ENCODE measurements around the gene KCNQ2.
"Not testable (repeated sequence)": the region's sequence is repeated elsewhere in the genome, so short reads cannot be mapped to it uniquely, and the experiment has no call there.

The KCNQ2 gene

GRCh38 chr20:63380346-63380870 lies 92.0 kb downstream of the KCNQ2 start:
- no peak for DNase-seq

GRCh38 chr20:63379872-63380271 lies 92.6 kb downstream of the KCNQ2 start:
- not testable (repeated sequence) for DNase-seq

- DNase-seq, result no peak
Measured at GRCh38 chr20:63379296-63379695, 93.2 kb downstream of the KCNQ2 start.

- no peak for DNase-seq
Measured at GRCh38 chr20:63378626-63379025, 93.8 kb downstream of the KCNQ2 start.

DNA sequence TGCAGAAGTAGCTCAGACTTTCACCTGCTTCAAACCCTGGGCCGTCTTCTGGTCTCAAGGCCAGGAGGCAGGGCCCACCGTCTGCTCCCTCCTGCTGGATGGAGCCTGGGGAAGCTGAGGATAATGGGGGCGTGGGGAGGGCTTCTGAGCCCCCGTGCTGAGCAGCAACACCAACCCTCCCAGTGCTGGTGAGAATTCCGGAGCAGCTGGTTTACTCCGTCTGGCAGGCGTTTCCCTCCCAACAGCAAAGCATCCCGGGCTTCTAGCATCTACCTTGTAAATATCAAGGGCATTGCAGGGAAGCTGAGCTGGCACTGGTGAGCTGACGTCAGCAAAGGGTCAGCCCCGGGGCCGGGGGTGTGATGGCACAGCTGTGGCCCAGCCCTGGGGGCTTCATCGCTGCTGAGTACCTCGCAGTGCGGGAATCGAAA lies 94.5 kb downstream of the KCNQ2 start:
- DNase-seq, result no peak

GRCh38 chr20:63377256-63377941 lies 95.1 kb downstream of the KCNQ2 start:
- DNase-seq, result no peak

DNA sequence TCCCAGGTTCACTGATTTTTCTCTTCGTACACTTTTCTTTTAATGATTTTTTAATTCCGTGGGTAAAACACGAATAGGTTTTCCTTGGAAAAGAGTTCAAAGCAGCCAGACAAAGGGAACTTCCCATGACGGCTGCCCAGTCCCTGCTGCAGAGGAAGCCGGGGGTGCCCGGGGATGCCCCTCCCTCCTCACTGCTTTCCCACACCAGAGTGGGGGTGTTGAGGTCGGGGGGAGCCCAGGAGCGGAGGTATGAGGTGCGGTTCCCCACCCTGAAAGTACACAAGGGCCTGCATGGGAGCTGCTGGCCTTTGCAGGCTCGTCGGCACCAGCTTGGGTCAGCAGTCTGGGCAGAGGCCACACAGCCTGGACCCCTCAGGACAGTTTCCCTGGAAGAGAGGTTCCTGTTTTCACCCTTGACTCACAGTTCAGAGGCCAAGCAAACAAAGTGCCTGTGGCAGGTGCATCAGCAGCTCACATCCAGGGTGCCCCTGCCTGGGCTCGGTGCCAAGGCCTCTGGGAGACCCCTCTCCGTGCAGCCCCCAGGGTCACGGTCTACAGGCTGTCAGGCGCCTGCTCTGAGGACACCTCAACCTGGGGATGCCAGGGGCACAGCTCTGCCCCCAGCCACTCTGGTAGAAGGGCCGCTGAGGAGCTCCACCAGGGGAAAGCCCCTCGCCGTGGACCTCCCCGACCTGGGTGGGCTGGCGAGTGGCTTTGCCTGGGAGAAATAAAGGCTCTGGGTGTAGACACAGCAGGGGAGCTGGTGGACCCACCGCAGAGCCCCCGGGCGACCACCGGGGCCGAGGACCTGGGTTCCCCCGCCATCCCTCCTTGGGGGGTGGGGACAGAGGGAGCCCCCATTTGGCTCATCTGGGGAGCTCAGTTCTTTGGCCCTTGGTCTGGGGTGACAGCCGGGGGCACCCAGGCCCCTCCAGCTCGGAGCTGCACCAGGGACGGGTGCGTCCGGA lies 95.9 kb downstream of the KCNQ2 start:
- no peak for DNase-seq

GRCh38 chr20:63375438-63375837 lies 97.0 kb downstream of the KCNQ2 start:
- no peak for DNase-seq

DNA sequence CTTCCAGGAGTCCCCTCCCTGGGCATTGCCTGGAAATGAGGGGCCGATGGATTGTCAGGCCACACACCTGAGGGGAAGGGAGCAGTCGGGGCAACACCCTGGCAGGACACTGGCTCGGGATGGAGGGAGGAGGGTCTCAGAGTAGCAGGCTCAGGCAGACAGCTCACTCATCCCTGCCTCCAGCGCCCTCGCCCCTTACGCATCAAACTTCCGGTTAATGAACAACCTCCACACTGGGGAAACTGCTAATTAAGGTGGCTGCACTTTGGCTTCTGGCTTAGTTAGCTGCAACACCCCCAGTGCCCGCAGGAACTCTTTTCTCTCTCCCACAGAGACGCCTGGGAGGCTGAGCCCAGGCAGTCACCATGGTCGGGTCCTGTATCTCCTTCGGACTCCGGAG lies 98.0 kb downstream of the KCNQ2 start:
- no peak for DNase-seq

- no peak for DNase-seq
Measured at GRCh38 chr20:63373996-63374395, 98.5 kb downstream of the KCNQ2 start.

DNA sequence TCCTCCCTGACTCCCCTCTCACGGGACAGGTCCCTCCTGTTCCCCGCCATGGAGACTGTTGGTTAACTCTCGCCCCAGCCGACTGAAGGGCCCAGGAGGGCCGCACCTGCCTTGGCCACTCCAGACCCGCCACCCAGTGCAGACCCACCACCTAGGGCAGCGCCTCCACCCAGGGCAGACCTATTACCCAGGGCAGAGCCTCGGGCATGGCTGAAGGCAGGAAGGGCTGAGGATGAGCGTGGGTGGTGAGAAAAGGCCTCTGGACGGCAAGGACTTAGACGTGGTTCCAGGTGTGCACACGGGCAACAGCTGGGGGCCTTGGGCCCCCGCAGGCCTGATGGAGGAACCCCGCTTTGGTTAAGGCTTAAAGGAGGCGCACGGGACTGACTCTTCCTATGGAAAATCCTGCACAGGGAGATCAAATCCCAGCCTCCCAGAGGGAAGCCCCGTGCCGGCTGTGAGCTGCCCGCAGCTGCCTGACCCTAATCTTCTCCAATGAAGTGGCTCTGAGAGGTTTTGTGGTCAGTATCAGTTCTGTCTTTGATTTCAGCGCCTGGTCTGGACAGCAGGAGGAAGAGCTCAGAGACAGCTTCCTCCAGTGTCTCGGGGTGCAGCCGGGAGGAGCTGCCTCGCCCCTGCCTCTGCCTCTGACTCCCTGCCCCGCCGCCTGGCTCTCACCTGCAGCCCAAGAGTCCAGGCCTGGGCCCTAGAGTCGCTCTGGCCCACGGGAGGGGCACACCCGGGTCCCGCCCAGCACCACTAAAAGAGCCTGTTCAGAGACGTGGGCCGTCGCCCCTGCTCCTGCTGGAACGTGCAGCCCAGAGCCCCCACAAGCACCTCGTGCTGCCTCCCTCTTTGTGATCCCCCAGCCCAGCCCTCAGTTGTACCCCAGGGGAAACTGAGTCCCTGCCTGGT lies 99.2 kb downstream of the KCNQ2 start:
- DNase-seq, result no peak

DNA sequence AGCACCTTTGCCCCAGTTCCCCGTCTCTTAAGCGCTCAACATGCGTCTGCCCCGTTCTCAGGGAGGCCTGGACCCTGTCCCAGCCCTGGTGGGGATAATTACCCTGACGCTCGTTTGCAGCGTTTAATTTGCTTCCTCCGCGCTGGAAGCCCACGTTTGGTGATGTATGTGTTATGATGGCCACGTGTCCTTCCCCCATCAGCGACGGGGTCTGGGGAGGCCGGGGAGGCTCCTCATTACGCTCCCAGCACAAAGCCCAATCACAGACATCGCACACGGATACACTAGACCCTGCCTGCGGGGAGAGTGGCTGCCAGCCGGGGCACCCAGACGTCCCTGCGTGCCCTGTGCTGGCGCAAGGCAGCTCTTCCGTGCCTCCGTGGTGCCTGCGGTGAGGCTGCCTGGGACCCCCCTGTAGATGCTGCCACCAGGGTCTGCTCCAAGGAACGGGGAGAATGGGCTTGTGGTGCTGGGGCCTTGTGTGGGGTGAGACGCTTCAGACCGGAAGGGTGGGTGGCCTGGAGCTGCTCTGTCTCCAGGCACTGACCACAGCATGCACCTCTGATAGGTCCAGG lies 101.1 kb downstream of the KCNQ2 start:
- no peak for DNase-seq

GRCh38 chr20:63370618-63371187 lies 101.8 kb downstream of the KCNQ2 start:
- DNase-seq, result no peak

DNA sequence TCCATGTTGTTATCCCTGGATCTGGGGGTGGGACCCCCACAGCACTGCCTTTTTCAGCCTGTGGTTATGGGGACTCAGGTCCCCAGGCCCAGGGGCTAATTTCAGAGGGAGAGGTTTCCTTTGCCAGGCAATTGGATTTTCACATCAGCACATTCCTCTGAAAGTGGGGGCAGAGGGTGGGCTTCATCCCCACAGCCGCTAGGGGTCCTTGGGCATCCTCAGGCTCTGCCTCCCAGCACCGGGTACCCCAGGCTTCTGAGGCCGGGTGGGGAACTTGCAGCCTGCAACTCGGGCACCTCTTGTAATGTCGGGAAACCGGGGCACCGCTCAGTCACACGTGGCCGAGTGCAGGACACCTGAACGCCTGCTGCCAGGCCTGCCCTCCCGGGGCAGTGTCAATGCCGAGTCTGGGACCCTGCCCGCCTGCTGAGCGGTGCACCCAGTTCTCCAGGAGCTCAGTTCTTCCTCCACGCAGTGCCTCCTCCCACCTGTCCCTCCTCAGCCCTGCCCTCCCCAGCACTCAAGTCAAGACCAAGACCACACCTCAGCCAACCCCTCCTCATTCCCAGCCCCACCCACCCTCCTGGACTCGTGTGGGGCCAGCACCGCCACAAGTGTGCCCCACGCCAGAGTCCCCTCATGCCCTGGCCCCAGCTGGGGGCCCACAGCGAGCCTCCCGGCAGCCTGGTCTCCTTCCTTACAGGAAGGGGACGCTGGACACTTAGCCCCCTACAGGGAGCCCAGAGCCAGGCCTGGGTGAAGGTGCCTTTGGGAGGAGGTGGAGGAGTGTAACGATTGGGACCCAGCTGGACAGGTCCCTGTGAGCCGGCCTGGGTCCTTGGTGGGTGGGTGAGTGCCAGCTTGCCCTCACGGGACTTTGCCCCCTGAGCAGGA lies 102.5 kb downstream of the KCNQ2 start:
- no peak for DNase-seq

DNA sequence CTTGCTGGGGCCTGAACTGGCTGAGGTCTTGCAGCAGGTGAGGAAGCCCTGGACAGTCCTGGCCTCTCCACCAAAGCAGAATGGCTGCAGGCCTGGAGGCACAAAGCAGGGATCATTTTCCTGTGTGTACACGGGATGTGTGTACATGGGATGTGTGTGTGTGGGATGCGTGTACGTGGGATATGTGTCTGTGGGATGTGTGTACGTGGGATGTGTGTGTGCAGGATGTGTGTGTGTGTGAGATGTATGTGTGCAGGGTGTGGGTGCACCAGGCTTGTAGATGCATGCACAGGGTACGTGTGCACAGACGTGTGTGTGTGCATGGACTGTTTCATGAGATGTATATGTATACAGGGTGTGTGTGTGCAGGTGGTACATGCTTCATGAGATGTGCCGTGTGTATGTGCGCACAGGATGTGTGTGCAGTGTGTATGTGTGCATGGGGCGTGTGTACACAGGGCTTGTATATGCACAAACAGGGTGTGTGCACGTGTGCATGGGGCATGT lies 103.4 kb downstream of the KCNQ2 start:
- no peak for DNase-seq

- DNase-seq, result no peak
Measured at GRCh38 chr20:63368151-63368550, 104.3 kb downstream of the KCNQ2 start.

DNA sequence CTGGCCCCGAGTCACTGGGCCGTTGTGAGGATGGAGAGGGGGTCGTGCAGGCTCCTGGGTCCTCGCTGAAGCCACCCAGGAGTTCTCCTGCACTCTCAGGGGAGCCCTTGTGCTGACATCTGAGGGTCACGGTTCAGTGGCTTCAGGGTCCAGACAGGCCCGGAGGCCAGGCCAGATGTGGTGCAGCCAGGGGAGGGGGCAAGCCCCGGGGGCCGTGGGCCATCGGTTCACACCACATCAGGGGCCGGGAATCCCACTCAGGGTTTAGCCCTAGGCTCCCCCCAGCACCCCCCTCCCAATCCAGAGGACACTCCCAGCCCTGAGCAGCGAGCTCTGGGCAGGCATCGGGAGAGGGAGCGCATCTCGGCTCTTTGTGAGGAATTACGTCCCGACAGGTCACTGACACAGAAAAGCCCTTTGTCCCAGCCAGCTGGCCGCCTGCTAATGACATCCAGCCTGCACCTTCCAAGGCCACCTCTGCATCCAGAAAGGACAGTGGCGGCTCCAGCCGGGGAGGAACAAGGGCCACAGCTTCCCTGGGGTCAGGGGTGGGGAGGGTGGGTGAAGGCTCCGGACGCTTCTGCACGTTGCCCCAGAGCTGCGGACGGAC lies 104.9 kb downstream of the KCNQ2 start:
- DNase-seq, result no peak

GRCh38 chr20:63366390-63367365 lies 105.8 kb downstream of the KCNQ2 start:
- no peak for DNase-seq
